ENCODE results near the gene CLSTN3. TPM values are rescaled to one million over a fixed set of nuclear protein-coding genes. Genes with fewer than 3 reads are reported as not detected.

CLSTN3 gene
- total and polyA plus RNA-seq, 9 of the 15 experiments (the other 6 are each of a cell fraction or from before 2014, with no cell fraction given): 0.08 to 23.2 (median 11.0) TPM

- no peak for TF ChIP-seq ZNF263 (CRISPR knock-in tag; IDR thresholded peaks at IDR 0.05; ENCODE audit: borderline replicate concordance)
- TF ChIP-seq PRDM10 (IDR thresholded peaks at IDR 0.05; ENCODE audit: partially characterized antibody): peak; percentile 90
- no peak for TF ChIP-seq TFE3 (CRISPR knock-in tag; IDR thresholded peaks at IDR 0.05)
- no peak for TF ChIP-seq ZNF143 (CRISPR knock-in tag; IDR thresholded peaks at IDR 0.05)
- no peak for TF ChIP-seq MED1 (CRISPR knock-in tag; IDR thresholded peaks at IDR 0.05; ENCODE audit: borderline replicate concordance)
- TF ChIP-seq ELK1 (CRISPR knock-in tag; IDR thresholded peaks at IDR 0.05): no peak
- no peak for TF ChIP-seq ETV5 (CRISPR knock-in tag; IDR thresholded peaks at IDR 0.05; ENCODE audit: low read depth)
- no peak for TF ChIP-seq RBM14 (IDR thresholded peaks at IDR 0.05; ENCODE audit: borderline replicate concordance, insufficient read depth, low read depth, low read length)
- no peak for TF ChIP-seq DACH1 (IDR thresholded peaks at IDR 0.05; ENCODE audit: partially characterized antibody)
- TF ChIP-seq CREB3 (tag; conservative IDR thresholded peaks at IDR 0.05; ENCODE audit: low read depth): no peak
- TF ChIP-seq MAZ (CRISPR knock-in tag; conservative IDR thresholded peaks at IDR 0.05 in 1 of 2, IDR thresholded peaks at IDR 0.05 in 1 of 2): 0 out of 4 replicates have a peak, but pooled peaks of 1 of the 2 experiments have one; percentile 15
- TF ChIP-seq PYGO2 (tag; IDR thresholded peaks at IDR 0.05): no peak
- no peak for TF ChIP-seq CBX5 (IDR thresholded peaks at IDR 0.05; ENCODE audit: borderline replicate concordance, low read depth)
- TF ChIP-seq NRF1 (conservative IDR thresholded peaks at IDR 0.05 in 1 of 2, IDR thresholded peaks at IDR 0.05 in 1 of 2): 0 out of 4 replicates have a peak, but pooled peaks of 1 of the 2 experiments have one; percentile 2
- no peak for TF ChIP-seq ZHX1 (conservative IDR thresholded peaks at IDR 0.05; ENCODE audit: low read length)
- no peak for TF ChIP-seq LCOR (CRISPR knock-in tag; IDR thresholded peaks at IDR 0.05)
Observed at GRCh38 chr12:7129872-7130691, at the start of gene CLSTN3 (continued).

Data from K562 (cell line).